Brain microvascular endothelial cell (primary cell): ENCODE results near the gene STX16.

ENCODE experiments used
- DNase-seq: peaks from one replicate; pipeline ENCODE4 v3.0.0-alpha.2; 2020
- H3K27ac ChIP-seq: fragments of 250-450 bp; sonication (Bioruptor Pico); 2 replicates; pipeline ENCODE4 v1.5.1; 2020; ENCODE audit warnings: mild to moderate bottlenecking, moderate library complexity
- H3K27me3 ChIP-seq: fragments of 250-450 bp; sonication (Bioruptor Pico); replicated peaks from 2 replicates; pipeline ENCODE4 v1.5.1; 2020; ENCODE audit warnings: mild to moderate bottlenecking
- H3K36me3 ChIP-seq: fragments of 250-450 bp; sonication (Bioruptor Pico); replicated peaks from 2 replicates; pipeline ENCODE4 v1.5.1; 2020; ENCODE audit warnings: mild to moderate bottlenecking
- H3K4me3 ChIP-seq: 2 replicates; pipeline ENCODE4 v1.5.1; 2011; ENCODE audit warnings: low read depth, mild to moderate bottlenecking, control low read depth, low read length, moderate library complexity
- CTCF ChIP-seq: IDR thresholded peaks from 2 replicates; pipeline ENCODE4 v1.5.1; 2011; ENCODE audit warnings: low read depth, mild to moderate bottlenecking, moderate library complexity, low read length, control low read depth, inconsistent platforms; ENCODE audit errors: missing control alignments
- in situ Hi-C: cut with HindIII; loops from 2 replicates; pipeline ENCODE4 v1.10.0; 2017; ENCODE audit warnings: low sequenced_read_pairs, low pct_ligation_motif_present

STX16 gene

GRCh38 chr20:58616411-58616810, 34.7 kb upstream of the STX16 start:
- Histone ChIP-seq H3K4me3 (no peak overlapping the region), H3K27ac (no peak overlapping the region), H3K27me3 (no peaks in the 10 kb centered on the region), H3K36me3 (no peaks in the 10 kb centered on the region)
- in situ Hi-C loops, result no loop called here
- DNase-seq, result no peak
- no peak for TF ChIP-seq CTCF

GRCh38 chr20:58617158-58617557, 33.9 kb upstream of the STX16 start:
- Histone ChIP-seq H3K36me3 (no peaks in the 10 kb centered on the region), H3K4me3 (no peak overlapping the region), H3K27ac (no peak overlapping the region), H3K27me3 (no peaks in the 10 kb centered on the region)
- in situ Hi-C loops, result no loop called here
- TF ChIP-seq CTCF, result no peak
- no peak for DNase-seq

- Histone ChIP-seq H3K27ac (peak overlapping the region; percentile 61), H3K36me3 (no peaks in the 10 kb centered on the region), H3K27me3 (no peaks in the 10 kb centered on the region), H3K4me3 (no peak overlapping the region)
- DNase-seq, result peak; percentile 88
- no peak for TF ChIP-seq CTCF
- in situ Hi-C loops, result no loop called here
Observed at GRCh38 chr20:58618351-58619076, 32.6 kb upstream of the STX16 start.

DNA sequence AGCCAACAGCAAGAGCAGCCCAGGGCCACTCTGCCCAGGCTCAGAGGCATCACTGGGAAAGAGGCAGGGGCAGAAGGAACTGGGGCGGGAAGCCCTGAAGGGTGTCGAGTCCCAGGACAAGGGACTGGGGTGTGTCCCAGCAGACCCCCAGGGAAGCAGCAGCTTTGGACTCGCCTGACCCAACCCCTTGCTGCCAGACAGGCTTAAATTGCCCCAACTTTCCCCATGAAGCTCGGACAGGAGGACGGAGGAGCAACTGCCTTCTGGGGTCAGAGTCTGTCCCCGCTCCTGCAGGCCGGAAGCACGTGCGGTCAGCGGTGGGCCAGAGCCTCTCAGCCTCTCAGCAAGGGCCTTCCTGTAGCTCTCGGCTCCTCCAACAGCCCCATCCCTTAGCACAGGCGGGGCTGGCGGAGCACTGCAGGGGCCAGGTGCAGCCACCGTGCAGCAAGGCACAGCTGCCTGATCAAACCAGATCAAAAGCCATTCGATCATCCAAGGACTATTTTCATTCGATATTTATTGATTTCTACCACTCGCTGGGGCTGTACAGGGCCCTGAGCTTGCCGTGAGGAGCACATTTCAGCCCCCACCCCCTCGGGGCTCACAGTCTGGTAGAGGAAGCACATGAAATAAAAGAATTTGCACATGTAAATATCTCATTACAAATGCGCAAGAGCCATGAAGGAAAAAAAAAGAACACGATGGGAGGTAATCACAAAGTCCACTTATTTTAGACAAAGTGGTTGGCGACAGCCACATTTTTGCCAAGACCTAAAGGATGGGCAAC, 31.8 kb upstream of the STX16 start:
- TF ChIP-seq CTCF, result no peak
- Histone ChIP-seq H3K4me3 (no peak overlapping the region), H3K27ac (peak overlapping the region; percentile 61), H3K36me3 (no peaks in the 10 kb centered on the region), H3K27me3 (no peaks in the 10 kb centered on the region)
- in situ Hi-C loops, result no loop called here
- DNase-seq, result no peak

GRCh38 chr20:58619864-58620431, 31.1 kb upstream of the STX16 start:
- no peak for DNase-seq
- no peaks in the 10 kb centered on the region for H3K27me3 ChIP-seq
- H3K4me3 ChIP-seq, result no peak overlapping the region
- in situ Hi-C loops, result no loop called here
- no peaks in the 10 kb centered on the region for H3K36me3 ChIP-seq
- TF ChIP-seq CTCF, result no peak
- H3K27ac ChIP-seq, result no peak overlapping the region
